Fibroblast of lung (primary cell): Measurements from ENCODE around the gene AIPL1. TPM values are rescaled to one million over a fixed set of nuclear protein-coding genes. Genes with fewer than 3 reads are reported as not detected.

Experiments
- DNase-seq, 2 donors: peaks; one replicate each; pipeline versions ENCODE4 v3.0.0 to v3.0.0-alpha.2; 2010; ENCODE audit warnings: low read depth in 2 of 2
- H2AFZ ChIP-seq: 2 replicates; pipeline ENCODE4 v1.5.1; 2012; ENCODE audit warnings: low read length, control low read depth, inconsistent platforms
- H3K27ac ChIP-seq: 2 replicates; pipeline ENCODE4 v1.5.1; 2011; ENCODE audit warnings: low read length, control low read depth; ENCODE audit not compliant: insufficient read depth
- H3K27me3 ChIP-seq: 2 replicates; pipeline ENCODE4 v1.5.1; 2011; ENCODE audit warnings: mild to moderate bottlenecking, low read length; ENCODE audit not compliant: control insufficient read depth, insufficient read depth
- H3K36me3 ChIP-seq: 2 replicates; pipeline ENCODE4 v1.5.1; 2011; ENCODE audit warnings: low read length; ENCODE audit not compliant: control insufficient read depth, insufficient read depth
- H3K4me1 ChIP-seq: 2 replicates; pipeline ENCODE4 v1.5.1; 2011; ENCODE audit warnings: low read length; ENCODE audit not compliant: control insufficient read depth, insufficient read depth; ENCODE audit errors: extremely low read depth
- H3K4me2 ChIP-seq: 2 replicates; pipeline ENCODE4 v1.5.1; 2011; ENCODE audit warnings: low read length, control low read depth; ENCODE audit not compliant: insufficient read depth; ENCODE audit errors: extremely low read depth
- H3K4me3 ChIP-seq, 4 experiments: fragments of 200-600 bp in 1 of 4; sonication (generic) in 1 of 4; replicated peaks in 1 of 4; 2 replicates each; pipeline ENCODE4 v1.5.1; 2011 to 2016; ENCODE audit warnings: low read length in 4 of 4, low read depth in 3 of 4, mild to moderate bottlenecking in 3 of 4, control low read depth in 2 of 4, inconsistent platforms in 1 of 4, mixed read lengths in 1 of 4; ENCODE audit not compliant: insufficient read depth in 1 of 4; ENCODE audit errors: control extremely low read depth in 1 of 4
- H3K79me2 ChIP-seq: 2 replicates; pipeline ENCODE4 v1.5.1; 2012; ENCODE audit warnings: mild to moderate bottlenecking, low read length, inconsistent platforms; ENCODE audit not compliant: control insufficient read depth, insufficient read depth
- H3K9ac ChIP-seq: 2 replicates; pipeline ENCODE4 v1.5.1; 2011; ENCODE audit warnings: mild to moderate bottlenecking, low read length, control low read depth; ENCODE audit not compliant: insufficient read depth
- H3K9me3 ChIP-seq: 2 replicates; pipeline ENCODE4 v1.5.1; 2012; ENCODE audit warnings: low read depth, low read length; ENCODE audit not compliant: control insufficient read depth, insufficient read depth
- H4K20me1 ChIP-seq: 2 replicates; pipeline ENCODE4 v1.5.1; 2011; ENCODE audit warnings: low read length; ENCODE audit not compliant: control insufficient read depth, insufficient read depth; ENCODE audit errors: extremely low read depth
- CTCF ChIP-seq, 2 donors: IDR thresholded peaks in 1 of 2; conservative IDR thresholded peaks in 1 of 2; 1 replicate in 1 of 2; 2 replicates in 1 of 2; pipeline ENCODE4 v1.5.1; 2011 to 2012; ENCODE audit warnings: low read length in 2 of 2, control low read depth in 1 of 2, inconsistent platforms in 1 of 2, low read depth in 1 of 2, mild to moderate bottlenecking in 1 of 2
- EZH2 ChIP-seq: IDR thresholded peaks from 2 replicates; pipeline ENCODE4 v1.5.1; 2012; ENCODE audit warnings: low read length, control low read depth, mild to moderate bottlenecking; ENCODE audit errors: missing control alignments
- polyA plus RNA-seq, 2 donors: library from polyadenylated mRNA; depleted of rRNA in 1 of 2; stranded (reverse) in 1 of 2; unstranded in 1 of 2; fragments of >200 nt; gene quantifications; 2 replicates each; pipeline ENCODE4 v1.2.1, GENCODE V29; 2011 to 2012; ENCODE audit warnings: missing spikeins in 1 of 2
- total RNA-seq: library from RNA; depleted of rRNA; stranded (reverse); fragments of >200 nt; gene quantifications from 2 replicates; pipeline ENCODE4 v1.2.1, GENCODE V29; 2014

Gene AIPL1
- total and polyA plus RNA-seq, 2 donors (not counting 1 experiment from before 2014, with no cell fraction given): 0.05 TPM; not detected in 1

GRCh38 chr17:6468051-6468790 lies 33.3 kb upstream of the AIPL1 start:
- Histone ChIP-seq H3K9me3 (no peaks in the 10 kb centered on the region), H3K27ac (no peak overlapping the region), H2AFZ (no peak overlapping the region), H3K4me2 (no peak overlapping the region), H3K4me3 (no peak overlapping the region), H3K4me1 (no peaks in the 10 kb centered on the region), H4K20me1 (no peaks in the 10 kb centered on the region), H3K27me3 (no peaks in the 10 kb centered on the region), H3K79me2 (no peaks in the 10 kb centered on the region), H3K9ac (no peak overlapping the region), H3K36me3 (no peaks in the 10 kb centered on the region)
- no peak for DNase-seq
- TF ChIP-seq CTCF (conservative IDR thresholded peaks at IDR 0.05 in 1 of 2, IDR thresholded peaks at IDR 0.05 in 1 of 2; ENCODE audit: low read depth in 1 of 2, low read length in 2 of 2): no peak
- TF ChIP-seq EZH2: no peak

GRCh38 chr17:6467567-6467966 lies 32.6 kb upstream of the AIPL1 start:
- Histone ChIP-seq H3K36me3 (no peaks in the 10 kb centered on the region), H2AFZ (no peak overlapping the region), H3K9me3 (no peaks in the 10 kb centered on the region), H3K9ac (no peak overlapping the region), H3K79me2 (no peaks in the 10 kb centered on the region), H3K27ac (no peak overlapping the region), H3K4me1 (no peaks in the 10 kb centered on the region), H3K27me3 (no peaks in the 10 kb centered on the region), H4K20me1 (no peaks in the 10 kb centered on the region), H3K4me2 (no peak overlapping the region), H3K4me3 (no peak overlapping the region)
- no peak for DNase-seq
- no peak for TF ChIP-seq CTCF (conservative IDR thresholded peaks at IDR 0.05 in 1 of 2, IDR thresholded peaks at IDR 0.05 in 1 of 2; ENCODE audit: low read depth in 1 of 2, low read length in 2 of 2)
- TF ChIP-seq EZH2: no peak

GRCh38 chr17:6465206-6466003 lies 30.5 kb upstream of the AIPL1 start:
- H4K20me1 ChIP-seq: no peaks in the 10 kb centered on the region
- no peak for DNase-seq
- H3K36me3 ChIP-seq: no peaks in the 10 kb centered on the region
- H3K4me1 ChIP-seq: no peaks in the 10 kb centered on the region
- no peaks in the 10 kb centered on the region for H3K27me3 ChIP-seq
- TF ChIP-seq EZH2 (no peak), CTCF (conservative IDR thresholded peaks at IDR 0.05 in 1 of 2, IDR thresholded peaks at IDR 0.05 in 1 of 2; ENCODE audit: low read depth in 1 of 2, low read length in 2 of 2) (no peak)
- no peak overlapping the region for H3K27ac ChIP-seq
- no peaks in the 10 kb centered on the region for H3K79me2 ChIP-seq
- no peak overlapping the region for H3K4me2 ChIP-seq
- no peak overlapping the region for H3K4me3 ChIP-seq
- no peaks in the 10 kb centered on the region for H3K9me3 ChIP-seq
- H3K9ac ChIP-seq: no peak overlapping the region
- no peak overlapping the region for H2AFZ ChIP-seq
